Measurements from ENCODE around the gene JAG1.
"Not testable (repeated sequence)": the region's sequence is repeated elsewhere in the genome, so short reads cannot be mapped to it uniquely, and the experiment has no call there.

JAG1 gene

GRCh38 chr20:10590950-10591671 lies 82.7 kb downstream of the JAG1 start:
- no peak for TF ChIP-seq CTCF (IDR thresholded peaks at IDR 0.05; ENCODE audit: insufficient read depth, low read length, missing control alignments)
- POLR2A ChIA-PET = no interaction called here
- no peak for DNase-seq (ENCODE audit: low read depth, low spot score)
- CTCF ChIA-PET = interaction anchor here (1.2 kb wide), 1 partner anchor 84 kb away, joined by 3 read pairs; no protein-coding TSS in a partner anchor
- no peak overlapping the region for H3K4me3 ChIP-seq (ENCODE audit: low read depth, low read length)

GRCh38 chr20:10590446-10590845 lies 83.4 kb downstream of the JAG1 start:
- CTCF ChIA-PET = interaction anchor here (1.1 kb wide), 1 partner anchor 164 kb away, joined by 3 read pairs; no protein-coding TSS in a partner anchor
- H3K4me3 ChIP-seq (ENCODE audit: low read depth, low read length); POLR2A ChIA-PET; DNase-seq (ENCODE audit: low read depth, low spot score): not testable (repeated sequence)

All from AG04449 (cell line).